B cell (primary cell): Measurements from ENCODE around the gene REL. TPM values are rescaled to one million over a fixed set of nuclear protein-coding genes. Genes with fewer than 3 reads are reported as not detected.

Source experiments
- ATAC-seq: fragments of 200-7000 bp; cut with Tn5 transposase; one replicate; pipeline ENCODE4 v1.10.0; 2021; ENCODE audit warnings: low read depth, mild to moderate bottlenecking, moderate number of reproducible peaks, moderate library complexity
- CTCF ChIA-PET: fragments of 350-600 bp; sonication (Branson Sonifier 250); formaldehyde crosslinking; loops from one replicate; lab custom pipeline; 2021; ENCODE audit warnings: antibody characterized with exemption, inconsistent platforms; lab: Charles Lee
- POLR2A ChIA-PET: fragments of 350-600 bp; sonication (Branson Sonifier 250); formaldehyde crosslinking; loops from one replicate; lab custom pipeline; 2021; ENCODE audit warnings: antibody characterized with exemption; lab: Charles Lee
- DNase-seq: peaks from one replicate; pipeline ENCODE4 v3.0.0; 2013
- H2AFZ ChIP-seq: 2 replicates; pipeline ENCODE4 v1.6.1; 2012; ENCODE audit warnings: mild to moderate bottlenecking, low read depth, low read length; ENCODE audit not compliant: insufficient read depth, poor library complexity, severe bottlenecking
- H3K27ac ChIP-seq, 2 donors: 1 replicate in 1 of 2; 2 replicates in 1 of 2; pipeline ENCODE4 v1.5.1; 2012 to 2013; ENCODE audit warnings: low read length in 2 of 2, mild to moderate bottlenecking in 2 of 2, moderate library complexity in 1 of 2
- H3K27me3 ChIP-seq, 4 experiments: fragments of 200-600 bp in 1 of 4; sonication (generic) in 1 of 4; replicated peaks in 1 of 4; 1 replicate in 2 of 4; 2 replicates in 2 of 4; pipeline versions ENCODE4 v1.6.1 to v1.7.0; 2013 to 2016; ENCODE audit warnings: low read length in 3 of 4, mild to moderate bottlenecking in 2 of 4, mixed read lengths in 1 of 4, moderate library complexity in 1 of 4; ENCODE audit not compliant: insufficient read depth in 4 of 4, control insufficient read depth in 3 of 4; ENCODE audit errors: control extremely low read depth in 1 of 4
- H3K36me3 ChIP-seq, 2 experiments: replicated peaks in 1 of 2; 1 replicate in 1 of 2; 2 replicates in 1 of 2; pipeline versions ENCODE4 v1.6.1 to v1.7.1; 2013; ENCODE audit warnings: low read length in 1 of 2; ENCODE audit not compliant: insufficient read depth in 2 of 2, control insufficient read depth in 1 of 2; ENCODE audit errors: control extremely low read depth in 1 of 2, extremely low read depth in 1 of 2
- H3K4me1 ChIP-seq, 2 donors: fragments of 200-600 bp in 1 of 2; sonication (generic) in 1 of 2; 1 replicate in 1 of 2; 2 replicates in 1 of 2; pipeline versions ENCODE4 v1.5.1 to v1.6.1; 2013 to 2017; ENCODE audit warnings: low read length in 2 of 2; ENCODE audit not compliant: control insufficient read depth in 2 of 2, insufficient read depth in 2 of 2
- H3K4me2 ChIP-seq: replicated peaks from 2 replicates; pipeline ENCODE3; 2012; ENCODE audit warnings: mild to moderate bottlenecking, low read depth, low read length; ENCODE audit not compliant: poor library complexity, severe bottlenecking
- H3K4me3 ChIP-seq, 5 experiments: fragments of 200-600 bp in 1 of 5; sonication (generic) in 1 of 5; 1 replicate in 3 of 5; 2 replicates in 2 of 5; pipeline versions ENCODE4 v1.5.1 to v1.7.0; 2011 to 2016; ENCODE audit warnings: low read length in 4 of 5, mild to moderate bottlenecking in 4 of 5, low read depth in 2 of 5, control low read depth in 1 of 5, moderate library complexity in 1 of 5; ENCODE audit not compliant: insufficient read depth in 1 of 5; ENCODE audit errors: control extremely low read depth in 1 of 5, extremely low read depth in 1 of 5
- H3K79me2 ChIP-seq: fragments of 200-600 bp; sonication (generic); one replicate; pipeline ENCODE4 v1.6.0; 2016; ENCODE audit warnings: low read length; ENCODE audit not compliant: control insufficient read depth, insufficient read depth
- H3K9ac ChIP-seq: fragments of 200-600 bp; sonication (generic); 2 replicates; pipeline ENCODE4 v1.6.1; 2017; ENCODE audit warnings: mild to moderate bottlenecking, low read length, moderate library complexity
- H3K9me3 ChIP-seq, 3 donors: one replicate each; pipeline versions ENCODE4 v1.6.1 to v1.7.1; 2013; ENCODE audit warnings: low read length in 2 of 3; ENCODE audit not compliant: control insufficient read depth in 2 of 3, insufficient read depth in 1 of 3; ENCODE audit errors: control extremely low read depth in 1 of 3
- H4K20me1 ChIP-seq: 2 replicates; pipeline ENCODE4 v1.6.0; 2012; ENCODE audit warnings: mild to moderate bottlenecking, low read length; ENCODE audit not compliant: insufficient read depth, control insufficient read depth, poor library complexity, severe bottlenecking
- H3K27ac Mint-ChIP-seq: one replicate; pipeline ENCODE4 v1.8.0; 2021; ENCODE audit warnings: mixed read lengths
- H3K27me3 Mint-ChIP-seq: one replicate; pipeline ENCODE4 v1.8.0; 2021; ENCODE audit warnings: mixed read lengths
- H3K4me1 Mint-ChIP-seq: one replicate; pipeline ENCODE4 v1.8.0; 2021; ENCODE audit warnings: mixed read lengths
- H3K4me3 Mint-ChIP-seq: one replicate; pipeline ENCODE4 v1.8.0; 2021; ENCODE audit warnings: mixed read lengths
- H3K9me3 Mint-ChIP-seq: one replicate; pipeline ENCODE4 v1.8.0; 2022; ENCODE audit warnings: mixed read lengths; ENCODE audit not compliant: insufficient read depth
- EZH2 ChIP-seq: IDR thresholded peaks from 2 replicates; pipeline ENCODE4 v1.6.1; 2012; ENCODE audit warnings: borderline replicate concordance, low read depth, mild to moderate bottlenecking, moderate library complexity, low read length; ENCODE audit not compliant: insufficient read depth, poor library complexity, severe bottlenecking
- WGBS: methylation state at CpG from one replicate; pipeline ENCODE4 v1.1.5; 2013; ENCODE audit warnings: missing lambda C conversion rate; ENCODE audit not compliant: insufficient coverage; 5-methylcytosine and 5-hydroxymethylcytosine counted together
- intact Hi-C: fragments of 100-400 bp; cut with micrococcal nuclease; formaldehyde crosslinking; loops from one replicate; pipeline ENCODE4 v1.10.0; 2022
- polyA plus RNA-seq: library from polyadenylated mRNA; depleted of rRNA; stranded (reverse); fragments of >200 nt; gene quantifications from 2 replicates; pipeline ENCODE4 v1.2.3, GENCODE V29; 2012
- total RNA-seq, 2 donors: library from RNA; stranded (reverse); fragments of 120-200 nt in 1 of 2; gene quantifications; 1 replicate in 1 of 2; 2 replicates in 1 of 2; pipeline versions ENCODE4 v1.2.3 to v1.2.4, GENCODE V29; 2013 to 2022
- TF ChIP-seq, protein P1 (sequence below): fragments of 200-600 bp; IDR thresholded peaks from one replicate; pipeline ENCODE4 v1.8.0; 2022; ENCODE audit warnings: antibody characterized with exemption, mild to moderate bottlenecking

The REL gene
- total and polyA plus RNA-seq, 2 donors (not counting 1 experiment from before 2014, with no cell fraction given), result 27.9 to 283 TPM

DNA sequence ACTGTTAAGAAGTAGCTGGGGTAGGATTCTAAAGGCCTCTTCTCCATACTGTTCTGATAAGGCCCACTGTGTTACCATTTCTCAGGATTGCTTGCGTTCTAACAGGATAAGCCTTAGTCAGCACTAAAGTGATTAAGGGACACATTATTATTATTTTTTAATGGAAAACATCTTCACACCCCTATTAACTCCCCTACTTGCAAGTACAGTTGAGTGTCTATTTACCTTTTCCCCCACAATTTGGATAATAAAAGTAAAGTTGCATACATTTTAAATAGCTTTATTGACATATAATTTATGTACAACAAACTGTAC, 9.0 kb downstream of the REL start:
- H3K36me3 ChIP-seq, result peaks cover 8 to 60% of the 10 kb centered on the region in 2 experiments
- no peak overlapping the region for H2AFZ ChIP-seq
- peak overlapping the region; percentile 74 for H3K4me3 Mint-ChIP-seq
- ChIA-PET CTCF (interaction anchor here (0.7 to 1.7 kb wide), 3 partner anchors 51 to 108 kb away, joined by 3 to 6 read pairs (median 5); no protein-coding TSS in a partner anchor), POLR2A (no interaction called here)
- peaks cover 96% of the 10 kb centered on the region for H3K79me2 ChIP-seq
- peaks cover 29 to 61% of the 10 kb centered on the region in 2 donors for H3K4me1 ChIP-seq
- H3K9ac ChIP-seq, result no peak overlapping the region
- H3K27me3 ChIP-seq, result no peaks in the 10 kb centered on the region
- no CpG with 5 or more reads among the region's 1 CpG for WGBS
- no peak for TF ChIP-seq EZH2
- TF ChIP-seq, protein P1, sequence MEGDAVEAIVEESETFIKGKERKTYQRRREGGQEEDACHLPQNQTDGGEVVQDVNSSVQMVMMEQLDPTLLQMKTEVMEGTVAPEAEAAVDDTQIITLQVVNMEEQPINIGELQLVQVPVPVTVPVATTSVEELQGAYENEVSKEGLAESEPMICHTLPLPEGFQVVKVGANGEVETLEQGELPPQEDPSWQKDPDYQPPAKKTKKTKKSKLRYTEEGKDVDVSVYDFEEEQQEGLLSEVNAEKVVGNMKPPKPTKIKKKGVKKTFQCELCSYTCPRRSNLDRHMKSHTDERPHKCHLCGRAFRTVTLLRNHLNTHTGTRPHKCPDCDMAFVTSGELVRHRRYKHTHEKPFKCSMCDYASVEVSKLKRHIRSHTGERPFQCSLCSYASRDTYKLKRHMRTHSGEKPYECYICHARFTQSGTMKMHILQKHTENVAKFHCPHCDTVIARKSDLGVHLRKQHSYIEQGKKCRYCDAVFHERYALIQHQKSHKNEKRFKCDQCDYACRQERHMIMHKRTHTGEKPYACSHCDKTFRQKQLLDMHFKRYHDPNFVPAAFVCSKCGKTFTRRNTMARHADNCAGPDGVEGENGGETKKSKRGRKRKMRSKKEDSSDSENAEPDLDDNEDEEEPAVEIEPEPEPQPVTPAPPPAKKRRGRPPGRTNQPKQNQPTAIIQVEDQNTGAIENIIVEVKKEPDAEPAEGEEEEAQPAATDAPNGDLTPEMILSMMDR, result no peak
- peak overlapping the region in 1 of 2 donors; percentile 45 for H3K27ac ChIP-seq
- ATAC-seq (no peak), DNase-seq (no peak)
- no peak overlapping the region for H3K4me3 ChIP-seq
- H3K9me3 Mint-ChIP-seq, result no peaks in the 10 kb centered on the region
- no peaks in the 10 kb centered on the region for H3K27me3 Mint-ChIP-seq
- H3K4me1 Mint-ChIP-seq, result peaks cover 55% of the 10 kb centered on the region
- H4K20me1 ChIP-seq, result peaks cover 59% of the 10 kb centered on the region
- intact Hi-C loops, result no loop called here
- peak overlapping the region; percentile 24 for H3K4me2 ChIP-seq
- no peak overlapping the region for H3K27ac Mint-ChIP-seq
- peaks cover 0 to 1% (median 0%) of the 10 kb centered on the region in 3 donors for H3K9me3 ChIP-seq

DNA sequence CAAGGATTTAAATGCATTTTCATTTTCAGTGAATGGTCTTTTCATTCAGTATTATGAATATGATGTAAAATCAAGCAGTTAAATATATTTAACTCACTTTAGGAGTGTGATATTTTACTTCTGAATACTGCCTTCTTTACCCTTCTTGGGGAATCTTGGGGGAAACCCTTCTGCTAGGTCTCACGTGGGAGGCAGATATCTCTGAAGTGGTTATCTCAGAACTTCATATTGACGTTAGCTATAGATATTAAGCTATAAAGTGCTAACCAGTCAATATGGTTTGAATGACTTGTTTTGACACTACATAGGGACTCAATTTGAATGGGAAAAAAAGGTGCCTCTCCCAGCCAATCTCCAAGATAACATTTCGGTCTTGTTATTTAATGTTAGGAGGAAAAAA, 9.8 kb downstream of the REL start:
- H3K4me1 Mint-ChIP-seq, result peaks cover 50% of the 10 kb centered on the region
- H3K27ac ChIP-seq, result peak overlapping the region in 1 of 2 donors; percentile 33
- no peaks in the 10 kb centered on the region for H3K9me3 Mint-ChIP-seq
- H3K4me3 Mint-ChIP-seq, result no peak overlapping the region
- ATAC-seq, result no peak
- no peak for DNase-seq
- no peak overlapping the region for H3K4me2 ChIP-seq
- CTCF ChIA-PET, result interaction anchor here (1.0 to 2.1 kb wide), 4 partner anchors 9 to 107 kb away, joined by 3 to 10 read pairs (median 6); no protein-coding TSS in a partner anchor
- WGBS, result no CpG with 5 or more reads among the region's 3 CpGs
- peaks cover 8 to 66% of the 10 kb centered on the region in 2 experiments for H3K36me3 ChIP-seq
- intact Hi-C loops, result no loop called here
- TF ChIP-seq, protein P1, result no peak
- TF ChIP-seq EZH2, result no peak
- H3K9me3 ChIP-seq, result peaks cover 0 to 1% (median 0%) of the 10 kb centered on the region in 3 donors
- H3K27me3 ChIP-seq, result no peaks in the 10 kb centered on the region
- POLR2A ChIA-PET, result interaction anchor here (0.9 to 1.1 kb wide), 2 partner anchors 9 to 58 kb away, joined by 3 read pairs; no protein-coding TSS in a partner anchor
- H3K9ac ChIP-seq, result no peak overlapping the region
- H3K79me2 ChIP-seq, result peaks cover 96% of the 10 kb centered on the region
- H2AFZ ChIP-seq, result no peak overlapping the region
- H3K4me3 ChIP-seq, result no peak overlapping the region
- no peak overlapping the region for H3K27ac Mint-ChIP-seq
- H4K20me1 ChIP-seq, result peaks cover 55% of the 10 kb centered on the region
- H3K27me3 Mint-ChIP-seq, result no peaks in the 10 kb centered on the region
- peaks cover 26 to 53% of the 10 kb centered on the region in 2 donors for H3K4me1 ChIP-seq
